ENCODE data around the gene DNER.
"Not testable (repeated sequence)": the region's sequence is repeated elsewhere in the genome, so short reads cannot be mapped to it uniquely, and the experiment has no call there.

Gene DNER

GRCh38 chr2:229714080-229714735, at the start of gene DNER:
Gene DNER (minus strand): TSS chr2:229714555. CDS start chr2:229714423, 132 bp downstream.
- peak; percentile 58 for DNase-seq

- no peak for DNase-seq
Measured at GRCh38 chr2:229761663-229762062, 47.3 kb upstream of the DNER start.

- DNase-seq: not testable (repeated sequence)
Measured at GRCh38 chr2:229757462-229757861, 43.1 kb upstream of the DNER start.

- DNase-seq: peak; percentile 10
Measured at GRCh38 chr2:229752970-229753729, 38.8 kb upstream of the DNER start.

- no peak for DNase-seq
Measured at GRCh38 chr2:229749779-229750178, 35.4 kb upstream of the DNER start.

GRCh38 chr2:229748950-229749349, 34.6 kb upstream of the DNER start:
- DNase-seq: no peak

GRCh38 chr2:229742691-229743090, 28.3 kb upstream of the DNER start:
- DNase-seq: not testable (repeated sequence)

GRCh38 chr2:229740279-229740678, 25.9 kb upstream of the DNER start:
- DNase-seq: no peak

GRCh38 chr2:229738024-229738625, 23.8 kb upstream of the DNER start:
- no peak for DNase-seq

GRCh38 chr2:229734410-229734809, 20.1 kb upstream of the DNER start:
- no peak for DNase-seq

- DNase-seq: no peak
Measured at GRCh38 chr2:229733611-229734245, 19.4 kb upstream of the DNER start.

GRCh38 chr2:229732897-229733296, 18.5 kb upstream of the DNER start:
- no peak for DNase-seq

- no peak for DNase-seq
Measured at GRCh38 chr2:229731916-229732315, 17.6 kb upstream of the DNER start.

- no peak for DNase-seq
Measured at GRCh38 chr2:229731363-229731762, 17.0 kb upstream of the DNER start.

GRCh38 chr2:229728370-229728769, 14.0 kb upstream of the DNER start:
- DNase-seq: no peak

- DNase-seq: no peak
Measured at GRCh38 chr2:229726643-229727042, 12.3 kb upstream of the DNER start.

GRCh38 chr2:229725716-229726574, 11.6 kb upstream of the DNER start:
- DNase-seq: peak; percentile 28

GRCh38 chr2:229723192-229723591, 8.8 kb upstream of the DNER start:
- not testable (repeated sequence) for DNase-seq

GRCh38 chr2:229719926-229720647, 5.7 kb upstream of the DNER start:
- no peak for DNase-seq

- DNase-seq: no peak
Measured at GRCh38 chr2:229718057-229718456, 3.7 kb upstream of the DNER start.

- peak; percentile 61 for DNase-seq
Measured at GRCh38 chr2:229715895-229716507, 1.6 kb upstream of the DNER start.
